Endothelial cell of umbilical vein (primary cell): ENCODE measurements around the gene AP1G1. TPM values are rescaled to one million over a fixed set of nuclear protein-coding genes. Genes with fewer than 3 reads are reported as not detected.

ENCODE experiments used
- BruUV-seq: library from RNA; stranded (reverse); fragments of 400-500 nt; replicated peaks from 2 replicates; lab custom pipeline; 2021; lab: Mats Ljungman, UMichigan
- CTCF ChIA-PET: fragments of 300-600, 350-600 bp; sonication (Branson Sonifier 250); formaldehyde crosslinking; loops from one replicate; lab custom pipeline; 2021; ENCODE audit warnings: antibody characterized with exemption, inconsistent platforms; lab: Charles Lee
- POLR2A ChIA-PET: fragments of 300-600, 350-600 bp; sonication (Branson Sonifier 250); formaldehyde crosslinking; loops from one replicate; lab custom pipeline; 2021; ENCODE audit warnings: antibody characterized with exemption, inconsistent platforms; lab: Charles Lee
- DNase-seq: peaks from one replicate; pipeline ENCODE4 v3.0.0-alpha.2; 2011; ENCODE audit warnings: low read depth, low spot score
- FAIRE-seq: peaks from 2 replicates; lab custom pipeline; 2011; peaks lifted over from hg19 to GRCh38; lab: Jason Lieb, UNC
- H2AFZ ChIP-seq: 2 replicates; pipeline ENCODE4 v1.6.0; 2012; ENCODE audit warnings: low read depth, low read length, control low read depth, inconsistent platforms
- H3K27ac ChIP-seq: 2 replicates; pipeline ENCODE4 v1.5.1; 2011; ENCODE audit warnings: low read depth, mild to moderate bottlenecking, control low read depth, low read length, moderate library complexity; ENCODE audit not compliant: insufficient read depth
- H3K27me3 ChIP-seq, 2 experiments: 2 replicates each; pipeline versions ENCODE4 v1.6.0 to v1.6.1; 2011; ENCODE audit warnings: low read length in 2 of 2, mixed read lengths in 1 of 2; ENCODE audit not compliant: control insufficient read depth in 2 of 2, insufficient read depth in 2 of 2
- H3K36me3 ChIP-seq, 2 experiments: 2 replicates in 1 of 2; 3 replicates in 1 of 2; pipeline ENCODE4 v1.5.1; 2011; ENCODE audit warnings: low read length in 2 of 2, mild to moderate bottlenecking in 1 of 2, moderate library complexity in 1 of 2; ENCODE audit not compliant: control insufficient read depth in 2 of 2, insufficient read depth in 2 of 2; ENCODE audit errors: extremely low read depth in 1 of 2
- H3K4me1 ChIP-seq: 3 replicates; pipeline ENCODE4 v1.5.1; 2011; ENCODE audit warnings: mild to moderate bottlenecking, low read length; ENCODE audit not compliant: control insufficient read depth, insufficient read depth; ENCODE audit errors: extremely low read depth
- H3K4me2 ChIP-seq: 2 replicates; pipeline ENCODE4 v1.6.1; 2011; ENCODE audit warnings: low read length, control low read depth, mixed read lengths; ENCODE audit not compliant: insufficient read depth
- H3K4me3 ChIP-seq, 3 experiments: fragments of 200-600 bp in 1 of 3; sonication (generic), shearing (Covaris generic) in 1 of 3; replicated peaks in 1 of 3; 2 replicates each; pipeline ENCODE4 v1.5.1; 2011 to 2016; ENCODE audit warnings: control low read depth in 3 of 3, low read length in 3 of 3, mild to moderate bottlenecking in 2 of 3, inconsistent platforms in 1 of 3, low read depth in 1 of 3, moderate library complexity in 1 of 3; ENCODE audit not compliant: insufficient read depth in 1 of 3
- H3K79me2 ChIP-seq: 2 replicates; pipeline ENCODE4 v1.6.0; 2012; ENCODE audit warnings: low read length, inconsistent platforms; ENCODE audit not compliant: control insufficient read depth, insufficient read depth
- H3K9ac ChIP-seq: replicated peaks from 2 replicates; pipeline ENCODE3; 2011; ENCODE audit warnings: low read length, control low read depth; ENCODE audit not compliant: insufficient read depth; ENCODE audit errors: extremely low read depth
- H3K9me1 ChIP-seq: replicated peaks from 3 replicates; pipeline ENCODE4 v1.6.0; 2011; ENCODE audit warnings: mild to moderate bottlenecking, low read length; ENCODE audit not compliant: control insufficient read depth, insufficient read depth; ENCODE audit errors: extremely low read depth
- H3K9me3 ChIP-seq: replicated peaks from 2 replicates; pipeline ENCODE4 v1.5.1; 2012; ENCODE audit warnings: low read length, inconsistent platforms; ENCODE audit not compliant: control insufficient read depth, insufficient read depth
- H4K20me1 ChIP-seq: replicated peaks from 2 replicates; pipeline ENCODE3; 2011; ENCODE audit warnings: mild to moderate bottlenecking, low read length; ENCODE audit not compliant: control insufficient read depth, insufficient read depth; ENCODE audit errors: extremely low read depth
- EZH2 ChIP-seq: IDR thresholded peaks from 2 replicates; pipeline ENCODE4 v1.6.1; 2012; ENCODE audit warnings: borderline replicate concordance, low read depth, mild to moderate bottlenecking, moderate library complexity, low read length, inconsistent platforms; ENCODE audit not compliant: severe bottlenecking
- FOS ChIP-seq: IDR thresholded peaks from 2 replicates; pipeline ENCODE4 v1.6.1; 2011; ENCODE audit warnings: mild to moderate bottlenecking, low read length, moderate library complexity, borderline replicate concordance; ENCODE audit not compliant: insufficient read depth
- GATA2 ChIP-seq: IDR thresholded peaks from 2 replicates; pipeline ENCODE4 v1.7.0; 2011; ENCODE audit warnings: low read depth, mild to moderate bottlenecking, moderate library complexity, mixed read lengths, low read length; ENCODE audit not compliant: insufficient read length, insufficient read depth
- JUN ChIP-seq: IDR thresholded peaks from 2 replicates; pipeline ENCODE4 v1.6.1; 2011; ENCODE audit warnings: borderline replicate concordance, low read depth; ENCODE audit not compliant: insufficient read length, insufficient read depth
- MYC ChIP-seq: IDR thresholded peaks from one replicate; pipeline ENCODE4 v1.6.1; 2011; ENCODE audit warnings: mild to moderate bottlenecking, low read depth, low read length
- POLR2A ChIP-seq: IDR thresholded peaks from 2 replicates; pipeline ENCODE4 v1.6.1; 2012; ENCODE audit warnings: low read depth, mild to moderate bottlenecking, control low read depth, low read length
- POLR2AphosphoS5 ChIP-seq: IDR thresholded peaks from 2 replicates; pipeline ENCODE4 v1.6.1; 2012; ENCODE audit warnings: low read depth, mild to moderate bottlenecking, control low read depth, low read length, moderate library complexity; ENCODE audit not compliant: insufficient read depth
- dilution Hi-C: fragments of 300-500 bp; cut with MboI; formaldehyde crosslinking; loops from one replicate; pipeline ENCODE4 v1.15.0; 2019; ENCODE audit warnings: low sequenced_read_pairs; ENCODE audit not compliant: extremely low pct_ligation_motif_present
- intact Hi-C: fragments of 100-400 bp; cut with micrococcal nuclease; formaldehyde crosslinking; loops from one replicate; pipeline ENCODE4 v1.10.0; 2022
- polyA plus RNA-seq, 4 experiments: library from polyadenylated mRNA; depleted of rRNA in 3 of 4; stranded (reverse) in 3 of 4; unstranded in 1 of 4; fragments of >200 nt; gene quantifications; 2 replicates each; pipeline versions ENCODE4 v1.2.1 to v1.2.3, GENCODE V29; 2011 to 2012; ENCODE audit warnings: missing spikeins in 1 of 4
- total RNA-seq: library from RNA; stranded (reverse); gene quantifications from 2 replicates; pipeline ENCODE4 v1.2.3, GENCODE V29; 2021
- TF ChIP-seq, protein P1 (sequence below): IDR thresholded peaks from 2 replicates; pipeline ENCODE4 v1.6.1; 2011; ENCODE audit not compliant: insufficient read depth, insufficient read length
- TF ChIP-seq, protein P2 (sequence below), 2 donors: IDR thresholded peaks; 1 replicate in 1 of 2; 2 replicates in 1 of 2; pipeline ENCODE4 v1.5.1; 2011; ENCODE audit warnings: low read length in 2 of 2, mild to moderate bottlenecking in 2 of 2, moderate library complexity in 2 of 2, control low read depth in 1 of 2, inconsistent platforms in 1 of 2, low read depth in 1 of 2; ENCODE audit not compliant: insufficient read depth in 1 of 2; ENCODE audit errors: extremely low read depth in 1 of 2

Gene AP1G1
- total and polyA plus RNA-seq, 2 donors (not counting 3 experiments of a cell fraction or from before 2014, with no cell fraction given): 57.4 to 85.3 TPM

DNA sequence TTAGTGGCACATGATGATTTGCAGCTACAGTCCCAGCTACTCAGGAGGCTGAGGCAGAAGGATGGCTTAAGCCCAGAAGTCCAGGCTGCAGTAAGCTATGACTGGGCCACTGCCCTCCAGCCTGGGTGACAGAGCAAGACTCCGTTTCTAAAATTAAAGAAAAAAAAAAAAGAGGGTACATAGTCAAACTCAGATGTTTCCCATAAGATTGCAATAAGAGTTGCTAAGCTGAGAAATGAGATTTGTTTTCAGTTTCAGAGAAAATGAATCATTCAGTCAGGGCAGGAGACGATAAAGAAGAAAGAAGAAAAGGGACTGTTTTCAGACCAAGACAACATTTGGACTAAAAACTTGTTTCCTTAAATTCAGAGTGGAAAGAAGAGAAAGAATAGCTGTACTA lies 54.0 kb downstream of the AP1G1 start:
- no peak overlapping the region for H3K4me3 ChIP-seq
- H3K27me3 ChIP-seq: no peaks in the 10 kb centered on the region
- no peak overlapping the region for H3K4me2 ChIP-seq
- H3K9ac ChIP-seq: no peak overlapping the region
- H3K4me1 ChIP-seq: no peaks in the 10 kb centered on the region
- H3K36me3 ChIP-seq: peaks cover 13 to 18% of the 10 kb centered on the region in 2 experiments
- DNase-seq (no peak), FAIRE-seq (no peak)
- H2AFZ ChIP-seq: no peak overlapping the region
- ChIA-PET POLR2A (no interaction called here), CTCF (interaction anchor here (0.5 to 1.6 kb wide), 5 partner anchors 10 to 1165 kb away, joined by 3 to 5 read pairs (median 3); no protein-coding TSS in a partner anchor)
- H4K20me1 ChIP-seq: no peaks in the 10 kb centered on the region
- BruUV-seq: no TSS peak
- H3K27ac ChIP-seq: no peak overlapping the region
- TF ChIP-seq, protein P1, sequence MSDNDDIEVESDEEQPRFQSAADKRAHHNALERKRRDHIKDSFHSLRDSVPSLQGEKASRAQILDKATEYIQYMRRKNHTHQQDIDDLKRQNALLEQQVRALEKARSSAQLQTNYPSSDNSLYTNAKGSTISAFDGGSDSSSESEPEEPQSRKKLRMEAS: no peak
- no peak for TF ChIP-seq MYC
- no peak for TF ChIP-seq POLR2A
- no peak for TF ChIP-seq EZH2
- no peak for TF ChIP-seq GATA2
- TF ChIP-seq POLR2AphosphoS5: no peak
- no peak for TF ChIP-seq FOS
- H3K9me1 ChIP-seq: no peaks in the 10 kb centered on the region
- dilution Hi-C loops (no loop called here), intact Hi-C loops (no loop called here)
- no peaks in the 10 kb centered on the region for H3K9me3 ChIP-seq
- no peaks in the 10 kb centered on the region for H3K79me2 ChIP-seq

DNA sequence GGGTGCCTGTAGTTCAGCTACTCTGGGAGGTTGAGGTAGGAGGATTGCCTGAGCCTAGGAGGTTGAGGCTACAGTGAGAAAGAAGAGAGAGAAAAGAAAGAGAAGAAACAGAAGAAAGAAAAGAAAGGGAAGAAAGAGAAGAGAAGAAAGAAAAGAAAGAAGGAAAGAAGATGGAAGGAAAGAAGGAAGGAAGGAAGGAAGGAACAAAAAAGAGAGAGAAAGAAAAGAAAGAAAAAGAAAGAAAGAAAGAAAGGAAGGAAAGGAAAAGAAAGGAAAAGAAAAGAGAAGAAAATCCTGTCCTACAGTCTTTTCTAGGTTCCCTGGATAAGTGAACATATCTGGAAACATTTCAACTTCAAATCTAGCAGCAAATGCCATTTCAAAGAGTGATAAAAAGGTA lies 54.5 kb downstream of the AP1G1 start:
- H4K20me1 ChIP-seq: no peaks in the 10 kb centered on the region
- no peak overlapping the region for H3K4me2 ChIP-seq
- intact Hi-C loops (no loop called here), dilution Hi-C loops (no loop called here)
- no peaks in the 10 kb centered on the region for H3K9me1 ChIP-seq
- POLR2A ChIA-PET: no interaction called here
- no peaks in the 10 kb centered on the region for H3K79me2 ChIP-seq
- CTCF ChIA-PET: interaction anchor here (1.0 to 1.6 kb wide), 2 partner anchors 9 to 22 kb away, joined by 3 read pairs; no protein-coding TSS in a partner anchor
- H3K27me3 ChIP-seq: no peaks in the 10 kb centered on the region
- H3K4me3 ChIP-seq: no peak overlapping the region
- no peak for TF ChIP-seq JUN
- TF ChIP-seq, protein P1: no peak
- no peak for TF ChIP-seq FOS
- TF ChIP-seq, protein P2, sequence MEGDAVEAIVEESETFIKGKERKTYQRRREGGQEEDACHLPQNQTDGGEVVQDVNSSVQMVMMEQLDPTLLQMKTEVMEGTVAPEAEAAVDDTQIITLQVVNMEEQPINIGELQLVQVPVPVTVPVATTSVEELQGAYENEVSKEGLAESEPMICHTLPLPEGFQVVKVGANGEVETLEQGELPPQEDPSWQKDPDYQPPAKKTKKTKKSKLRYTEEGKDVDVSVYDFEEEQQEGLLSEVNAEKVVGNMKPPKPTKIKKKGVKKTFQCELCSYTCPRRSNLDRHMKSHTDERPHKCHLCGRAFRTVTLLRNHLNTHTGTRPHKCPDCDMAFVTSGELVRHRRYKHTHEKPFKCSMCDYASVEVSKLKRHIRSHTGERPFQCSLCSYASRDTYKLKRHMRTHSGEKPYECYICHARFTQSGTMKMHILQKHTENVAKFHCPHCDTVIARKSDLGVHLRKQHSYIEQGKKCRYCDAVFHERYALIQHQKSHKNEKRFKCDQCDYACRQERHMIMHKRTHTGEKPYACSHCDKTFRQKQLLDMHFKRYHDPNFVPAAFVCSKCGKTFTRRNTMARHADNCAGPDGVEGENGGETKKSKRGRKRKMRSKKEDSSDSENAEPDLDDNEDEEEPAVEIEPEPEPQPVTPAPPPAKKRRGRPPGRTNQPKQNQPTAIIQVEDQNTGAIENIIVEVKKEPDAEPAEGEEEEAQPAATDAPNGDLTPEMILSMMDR (IDR thresholded peaks at IDR 0.05; ENCODE audit: extremely low read depth in 1 of 2, insufficient read depth in 1 of 2, low read depth in 1 of 2, low read length in 2 of 2): no peak
- TF ChIP-seq EZH2: no peak
- no peak for TF ChIP-seq POLR2A
- no peak for TF ChIP-seq MYC
- no peak for TF ChIP-seq GATA2
- TF ChIP-seq POLR2AphosphoS5: no peak
- no peak overlapping the region for H3K9ac ChIP-seq
- H3K36me3 ChIP-seq: peaks cover 13 to 20% of the 10 kb centered on the region in 2 experiments
- H2AFZ ChIP-seq: no peak overlapping the region
- H3K9me3 ChIP-seq: no peaks in the 10 kb centered on the region
- no peaks in the 10 kb centered on the region for H3K4me1 ChIP-seq
- H3K27ac ChIP-seq: no peak overlapping the region
- FAIRE-seq (no peak), DNase-seq (no peak)
- BruUV-seq: no TSS peak
